ENCODE measurements around the gene TMEM131L.

The TMEM131L gene

DNA sequence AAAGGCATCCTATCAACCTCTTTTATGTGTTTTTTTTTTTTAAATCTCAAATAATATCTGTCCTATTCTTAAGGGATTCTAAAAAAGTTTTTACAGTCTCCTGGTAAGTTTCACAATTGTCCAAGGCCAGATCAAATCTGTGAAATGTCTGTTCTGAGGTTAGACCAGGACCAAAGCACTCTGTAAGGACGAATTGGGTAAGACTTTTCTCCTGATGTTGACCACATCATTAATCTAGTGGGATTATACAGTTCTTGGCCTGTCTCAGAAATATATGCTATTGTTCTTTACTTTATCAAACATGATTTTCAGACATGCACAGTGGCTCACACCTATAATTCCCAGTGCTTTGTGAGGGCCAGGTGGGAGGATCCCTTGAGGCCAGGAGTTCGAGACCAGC lies 45.8 kb upstream of the TMEM131L start:
- TF ChIP-seq, protein P1, sequence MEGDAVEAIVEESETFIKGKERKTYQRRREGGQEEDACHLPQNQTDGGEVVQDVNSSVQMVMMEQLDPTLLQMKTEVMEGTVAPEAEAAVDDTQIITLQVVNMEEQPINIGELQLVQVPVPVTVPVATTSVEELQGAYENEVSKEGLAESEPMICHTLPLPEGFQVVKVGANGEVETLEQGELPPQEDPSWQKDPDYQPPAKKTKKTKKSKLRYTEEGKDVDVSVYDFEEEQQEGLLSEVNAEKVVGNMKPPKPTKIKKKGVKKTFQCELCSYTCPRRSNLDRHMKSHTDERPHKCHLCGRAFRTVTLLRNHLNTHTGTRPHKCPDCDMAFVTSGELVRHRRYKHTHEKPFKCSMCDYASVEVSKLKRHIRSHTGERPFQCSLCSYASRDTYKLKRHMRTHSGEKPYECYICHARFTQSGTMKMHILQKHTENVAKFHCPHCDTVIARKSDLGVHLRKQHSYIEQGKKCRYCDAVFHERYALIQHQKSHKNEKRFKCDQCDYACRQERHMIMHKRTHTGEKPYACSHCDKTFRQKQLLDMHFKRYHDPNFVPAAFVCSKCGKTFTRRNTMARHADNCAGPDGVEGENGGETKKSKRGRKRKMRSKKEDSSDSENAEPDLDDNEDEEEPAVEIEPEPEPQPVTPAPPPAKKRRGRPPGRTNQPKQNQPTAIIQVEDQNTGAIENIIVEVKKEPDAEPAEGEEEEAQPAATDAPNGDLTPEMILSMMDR (IDR thresholded peaks at IDR 0.05; ENCODE audit: low read depth, low read length): no peak
- H3K4me3 ChIP-seq (ENCODE audit: low read depth, low read length): no peak overlapping the region

DNA sequence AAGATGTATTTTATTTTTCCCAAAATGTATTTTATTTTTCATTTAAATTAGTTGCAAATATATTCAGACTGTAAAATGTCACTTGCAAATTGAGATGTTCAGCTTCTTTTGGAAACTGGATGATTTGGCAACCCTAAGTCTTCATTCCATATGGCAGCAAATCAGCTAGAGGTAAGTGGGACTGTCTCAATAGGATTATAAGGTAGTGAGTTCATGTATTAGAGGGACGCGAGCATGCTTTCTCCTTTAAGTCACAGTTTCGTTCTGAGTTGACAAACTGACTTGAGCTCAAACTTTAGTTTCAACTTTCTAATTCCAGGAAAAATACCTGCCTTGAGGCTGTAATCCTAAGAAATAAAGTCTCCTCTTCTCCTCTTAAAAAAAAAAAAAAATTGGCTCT lies 44.2 kb upstream of the TMEM131L start:
- TF ChIP-seq, protein P1 (IDR thresholded peaks at IDR 0.05; ENCODE audit: low read depth, low read length): no peak
- no peak overlapping the region for H3K4me3 ChIP-seq (ENCODE audit: low read depth, low read length)

DNA sequence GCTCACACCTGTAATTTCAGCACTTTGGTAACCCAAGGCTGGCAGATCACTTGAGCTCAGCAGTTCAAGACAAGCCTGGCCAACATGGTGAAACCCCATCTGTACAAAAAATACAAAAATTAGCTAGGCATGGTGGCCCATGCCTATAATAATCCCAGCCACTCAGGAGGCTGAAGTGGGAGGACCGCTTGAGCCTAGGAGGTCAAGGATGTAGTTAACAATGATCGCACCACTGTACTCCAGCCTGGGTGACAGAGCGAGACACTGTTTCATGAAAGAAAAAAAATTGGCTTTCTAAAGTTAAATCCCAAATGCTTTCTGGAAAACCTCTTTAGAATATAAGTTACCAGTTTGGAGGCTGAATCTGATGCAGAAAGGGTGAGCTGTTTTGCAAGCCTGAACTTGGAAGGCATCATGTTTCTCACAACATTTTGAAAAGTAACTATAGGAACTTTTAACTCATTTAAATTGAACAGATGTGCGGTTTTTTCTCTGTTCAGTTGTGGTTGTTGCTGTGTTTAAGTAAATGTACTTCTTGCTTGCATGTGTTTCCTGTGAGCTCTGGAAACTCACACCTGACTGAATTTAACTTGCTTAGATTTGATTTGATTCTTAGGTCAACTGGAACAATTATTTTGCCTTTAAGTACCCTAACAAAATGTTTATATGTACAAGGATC lies 39.8 kb upstream of the TMEM131L start:
- no peak overlapping the region for H3K4me3 ChIP-seq (ENCODE audit: low read depth, low read length)
- TF ChIP-seq, protein P1 (IDR thresholded peaks at IDR 0.05; ENCODE audit: low read depth, low read length): no peak

DNA sequence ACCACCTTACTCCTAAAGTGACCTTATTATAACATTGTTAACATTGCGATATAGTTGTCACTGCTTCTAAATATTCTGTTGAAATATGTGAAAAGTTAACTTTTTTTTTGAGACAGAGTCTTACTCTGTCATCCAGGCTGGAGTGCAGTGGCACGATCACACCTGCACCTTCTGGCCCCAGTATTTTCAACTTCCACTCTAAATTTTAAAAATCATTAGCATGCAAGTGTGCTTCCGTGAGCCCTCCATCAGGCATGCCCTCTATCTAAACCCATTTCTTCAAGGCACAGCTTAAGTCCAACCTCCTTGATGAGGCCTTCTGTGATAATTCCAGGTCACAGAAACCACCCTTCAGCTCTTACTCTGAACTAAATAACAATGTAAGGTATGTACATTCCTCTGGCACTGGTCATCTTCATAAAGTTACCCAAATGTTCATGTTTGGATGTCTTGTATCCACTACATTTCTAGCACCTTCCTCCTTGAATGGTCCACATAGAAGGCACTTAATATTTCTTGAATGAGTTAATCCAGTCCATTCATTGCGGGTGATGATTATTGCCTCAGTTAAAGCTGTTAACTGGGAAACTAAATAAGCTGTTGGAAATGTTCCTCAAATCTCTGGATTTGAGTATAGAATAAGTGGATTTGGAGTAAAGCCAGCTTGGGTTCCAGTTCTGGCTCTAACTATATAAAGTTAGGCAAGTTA lies 38.6 kb upstream of the TMEM131L start:
- TF ChIP-seq, protein P1 (IDR thresholded peaks at IDR 0.05; ENCODE audit: low read depth, low read length): no peak
- no peak overlapping the region for H3K4me3 ChIP-seq (ENCODE audit: low read depth, low read length)

DNA sequence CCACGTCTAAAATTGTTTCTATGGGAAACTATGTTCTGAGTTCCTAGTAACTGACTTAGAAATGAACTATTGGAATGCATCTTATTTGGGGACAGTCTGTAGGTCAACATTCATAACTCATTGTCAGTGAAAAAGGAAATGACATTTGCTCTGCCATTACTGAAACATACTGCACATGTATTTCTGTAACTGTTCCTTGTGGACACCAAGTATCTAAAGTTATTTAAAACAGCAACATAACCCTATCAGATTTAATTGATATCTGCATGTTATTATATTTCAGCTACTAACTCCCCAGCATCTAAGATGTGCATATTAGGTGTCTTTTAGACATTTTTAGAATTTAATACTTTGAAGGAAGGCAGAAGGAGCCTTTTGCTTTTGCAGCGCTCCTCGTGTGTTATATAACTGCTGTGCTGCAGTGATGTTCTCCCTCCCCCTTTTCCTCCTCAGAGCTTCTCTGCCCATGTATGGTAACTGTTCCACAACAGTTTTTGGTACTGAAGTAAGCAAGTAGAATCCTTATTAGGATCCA lies 37.2 kb upstream of the TMEM131L start:
- no peak overlapping the region for H3K4me3 ChIP-seq (ENCODE audit: low read depth, low read length)
- TF ChIP-seq, protein P1 (IDR thresholded peaks at IDR 0.05; ENCODE audit: low read depth, low read length): no peak

DNA sequence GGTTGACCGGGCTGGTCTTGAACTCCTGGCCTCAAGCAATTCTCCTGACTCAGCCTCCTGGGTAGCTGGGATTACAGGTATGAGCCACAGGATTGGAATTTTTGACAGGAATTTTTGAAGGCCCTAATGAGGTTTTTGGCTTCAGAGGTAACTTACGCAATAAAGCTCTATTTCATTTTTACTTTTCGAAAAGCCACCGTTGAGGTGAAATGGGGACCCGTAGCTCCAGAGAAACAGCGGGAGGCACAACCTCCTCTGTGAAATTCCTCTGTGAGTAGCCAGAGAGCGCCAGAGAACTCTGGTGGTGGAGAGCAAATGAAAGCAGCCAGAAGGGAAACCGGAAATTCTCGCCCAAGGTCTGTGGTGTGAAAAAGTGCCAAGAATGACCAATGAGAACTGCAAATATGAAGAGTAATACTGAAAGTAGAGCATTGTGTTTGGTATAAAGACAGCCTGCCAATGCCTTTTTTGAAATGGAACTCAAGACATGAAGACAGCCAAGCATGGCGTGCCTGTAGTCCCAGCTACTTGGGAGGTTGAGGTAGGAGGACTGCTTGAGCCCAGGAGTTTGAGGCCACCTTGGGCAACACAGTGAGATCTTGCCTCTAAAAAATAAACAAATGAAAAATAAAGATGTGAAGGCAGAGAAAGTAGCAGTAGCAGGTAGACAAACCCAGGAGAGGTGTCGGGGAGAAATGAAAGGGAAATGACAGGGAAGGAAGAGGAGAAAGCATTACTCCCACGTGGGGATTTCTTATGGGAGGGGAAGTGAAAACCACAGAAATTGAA lies 33.0 kb upstream of the TMEM131L start:
- TF ChIP-seq, protein P1 (IDR thresholded peaks at IDR 0.05; ENCODE audit: low read depth, low read length): 0 out of 2 replicates have a peak, but pooled peaks have one; percentile 25
- no peak overlapping the region for H3K4me3 ChIP-seq (ENCODE audit: low read depth, low read length)
